ENCODE measurements around the gene CNOT6L.

The CNOT6L gene

DNA sequence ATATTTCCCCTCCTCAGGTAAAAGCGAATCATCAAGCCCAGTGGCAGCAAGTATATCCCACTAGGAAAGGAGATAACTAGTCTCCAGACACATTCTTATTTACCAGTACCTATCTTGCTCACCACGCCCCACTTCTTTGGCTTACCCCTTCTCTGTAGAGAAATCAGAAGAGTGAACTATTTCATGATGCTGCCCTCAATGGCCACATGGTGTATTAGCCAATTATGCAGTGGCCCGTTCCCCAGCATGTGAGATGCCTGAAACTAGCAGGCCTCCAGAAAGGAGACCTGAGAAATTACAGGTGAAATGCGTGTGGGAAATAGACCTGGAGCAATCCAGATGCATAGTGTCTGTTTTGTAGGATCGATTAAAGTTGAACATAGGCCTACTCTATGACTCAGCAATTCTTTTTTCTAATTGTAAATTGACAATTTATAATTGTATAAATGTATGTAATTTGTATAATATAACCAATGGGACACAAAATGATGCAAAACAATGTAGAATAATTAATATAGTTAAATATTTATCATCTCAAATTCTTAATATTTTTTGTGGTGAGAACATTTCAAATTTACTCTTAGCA lies 126.2 kb downstream of the CNOT6L start:
- TF ChIP-seq, protein P1, sequence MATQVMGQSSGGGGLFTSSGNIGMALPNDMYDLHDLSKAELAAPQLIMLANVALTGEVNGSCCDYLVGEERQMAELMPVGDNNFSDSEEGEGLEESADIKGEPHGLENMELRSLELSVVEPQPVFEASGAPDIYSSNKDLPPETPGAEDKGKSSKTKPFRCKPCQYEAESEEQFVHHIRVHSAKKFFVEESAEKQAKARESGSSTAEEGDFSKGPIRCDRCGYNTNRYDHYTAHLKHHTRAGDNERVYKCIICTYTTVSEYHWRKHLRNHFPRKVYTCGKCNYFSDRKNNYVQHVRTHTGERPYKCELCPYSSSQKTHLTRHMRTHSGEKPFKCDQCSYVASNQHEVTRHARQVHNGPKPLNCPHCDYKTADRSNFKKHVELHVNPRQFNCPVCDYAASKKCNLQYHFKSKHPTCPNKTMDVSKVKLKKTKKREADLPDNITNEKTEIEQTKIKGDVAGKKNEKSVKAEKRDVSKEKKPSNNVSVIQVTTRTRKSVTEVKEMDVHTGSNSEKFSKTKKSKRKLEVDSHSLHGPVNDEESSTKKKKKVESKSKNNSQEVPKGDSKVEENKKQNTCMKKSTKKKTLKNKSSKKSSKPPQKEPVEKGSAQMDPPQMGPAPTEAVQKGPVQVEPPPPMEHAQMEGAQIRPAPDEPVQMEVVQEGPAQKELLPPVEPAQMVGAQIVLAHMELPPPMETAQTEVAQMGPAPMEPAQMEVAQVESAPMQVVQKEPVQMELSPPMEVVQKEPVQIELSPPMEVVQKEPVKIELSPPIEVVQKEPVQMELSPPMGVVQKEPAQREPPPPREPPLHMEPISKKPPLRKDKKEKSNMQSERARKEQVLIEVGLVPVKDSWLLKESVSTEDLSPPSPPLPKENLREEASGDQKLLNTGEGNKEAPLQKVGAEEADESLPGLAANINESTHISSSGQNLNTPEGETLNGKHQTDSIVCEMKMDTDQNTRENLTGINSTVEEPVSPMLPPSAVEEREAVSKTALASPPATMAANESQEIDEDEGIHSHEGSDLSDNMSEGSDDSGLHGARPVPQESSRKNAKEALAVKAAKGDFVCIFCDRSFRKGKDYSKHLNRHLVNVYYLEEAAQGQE (IDR thresholded peaks at IDR 0.05; ENCODE audit: low read depth), result no peak
- no peak for TF ChIP-seq EP300 (IDR thresholded peaks at IDR 0.05; ENCODE audit: borderline replicate concordance)
- TF ChIP-seq, protein P2, sequence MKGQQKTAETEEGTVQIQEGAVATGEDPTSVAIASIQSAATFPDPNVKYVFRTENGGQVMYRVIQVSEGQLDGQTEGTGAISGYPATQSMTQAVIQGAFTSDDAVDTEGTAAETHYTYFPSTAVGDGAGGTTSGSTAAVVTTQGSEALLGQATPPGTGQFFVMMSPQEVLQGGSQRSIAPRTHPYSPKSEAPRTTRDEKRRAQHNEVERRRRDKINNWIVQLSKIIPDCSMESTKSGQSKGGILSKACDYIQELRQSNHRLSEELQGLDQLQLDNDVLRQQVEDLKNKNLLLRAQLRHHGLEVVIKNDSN (IDR thresholded peaks at IDR 0.05), result no peak
- no peak for TF ChIP-seq CEBPB (IDR thresholded peaks at IDR 0.05)
- no peak for TF ChIP-seq RAD21 (IDR thresholded peaks at IDR 0.05; ENCODE audit: low read depth)
- TF ChIP-seq, protein P3, sequence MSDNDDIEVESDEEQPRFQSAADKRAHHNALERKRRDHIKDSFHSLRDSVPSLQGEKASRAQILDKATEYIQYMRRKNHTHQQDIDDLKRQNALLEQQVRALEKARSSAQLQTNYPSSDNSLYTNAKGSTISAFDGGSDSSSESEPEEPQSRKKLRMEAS (IDR thresholded peaks at IDR 0.05), result no peak

DNA sequence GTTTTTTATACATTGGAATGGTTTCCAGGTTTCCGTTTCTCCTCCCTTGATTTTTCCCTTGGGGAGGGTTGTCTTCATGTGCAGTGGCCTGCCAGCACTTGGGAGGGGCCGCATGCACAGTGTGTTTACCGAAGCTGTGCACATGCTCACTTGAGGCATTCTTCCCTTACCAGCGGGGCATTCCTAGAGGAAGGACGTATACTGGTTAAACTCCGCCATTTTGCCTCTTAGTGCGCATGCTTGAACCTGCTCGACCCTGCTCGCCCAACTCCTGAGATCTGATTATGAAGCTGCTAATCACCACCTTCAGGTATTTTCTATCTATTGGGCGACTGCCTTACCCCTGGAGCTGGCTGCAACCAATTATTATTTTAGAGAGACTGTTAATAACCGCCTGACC lies 137.4 kb downstream of the CNOT6L start:
- TF ChIP-seq NFIC (IDR thresholded peaks at IDR 0.05) (no peak), CREB1 (IDR thresholded peaks at IDR 0.05; ENCODE audit: low read depth) (no peak), TAF1 (IDR thresholded peaks at IDR 0.05; ENCODE audit: low read depth) (no peak), YY1 (IDR thresholded peaks at IDR 0.05; ENCODE audit: low read depth) (no peak), TCF12 (IDR thresholded peaks at IDR 0.05; ENCODE audit: low read depth) (no peak), RAD21 (IDR thresholded peaks at IDR 0.05; ENCODE audit: low read depth) (no peak), ZBTB7A (IDR thresholded peaks at IDR 0.05; ENCODE audit: low read depth) (no peak), TEAD4 (IDR thresholded peaks at IDR 0.05) (no peak), FOXM1 (IDR thresholded peaks at IDR 0.05; ENCODE audit: borderline replicate concordance, low read depth) (no peak), EGR1 (IDR thresholded peaks at IDR 0.05) (no peak), EP300 (IDR thresholded peaks at IDR 0.05; ENCODE audit: borderline replicate concordance) (no peak)
- TF ChIP-seq, protein P2 (IDR thresholded peaks at IDR 0.05), result no peak
- TF ChIP-seq, protein P1 (IDR thresholded peaks at IDR 0.05; ENCODE audit: low read depth), result no peak
- TF ChIP-seq, protein P3 (IDR thresholded peaks at IDR 0.05), result no peak

DNA sequence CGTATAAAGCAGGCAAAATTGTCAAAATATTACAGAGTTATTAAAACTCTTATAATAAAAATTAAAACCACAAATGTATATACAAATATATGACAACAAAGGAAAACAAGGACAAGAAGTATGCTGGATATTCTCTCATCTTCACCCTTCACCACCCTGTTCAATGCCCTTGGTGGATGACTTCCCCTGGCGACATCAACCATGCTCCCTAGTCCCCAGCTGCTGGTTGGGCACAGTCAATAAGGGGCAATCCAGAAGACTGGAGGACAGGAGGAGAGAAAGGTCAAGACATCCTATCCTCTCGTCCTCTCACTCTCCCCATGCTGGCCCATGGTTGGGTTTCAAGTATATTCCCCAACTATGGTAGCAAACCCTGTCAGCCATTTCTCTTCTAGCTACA lies 142.3 kb downstream of the CNOT6L start:
- TF ChIP-seq EP300 (IDR thresholded peaks at IDR 0.05; ENCODE audit: borderline replicate concordance) (no peak), TEAD4 (IDR thresholded peaks at IDR 0.05) (no peak), CEBPB (IDR thresholded peaks at IDR 0.05) (no peak)
- TF ChIP-seq, protein P2 (IDR thresholded peaks at IDR 0.05), result no peak

DNA sequence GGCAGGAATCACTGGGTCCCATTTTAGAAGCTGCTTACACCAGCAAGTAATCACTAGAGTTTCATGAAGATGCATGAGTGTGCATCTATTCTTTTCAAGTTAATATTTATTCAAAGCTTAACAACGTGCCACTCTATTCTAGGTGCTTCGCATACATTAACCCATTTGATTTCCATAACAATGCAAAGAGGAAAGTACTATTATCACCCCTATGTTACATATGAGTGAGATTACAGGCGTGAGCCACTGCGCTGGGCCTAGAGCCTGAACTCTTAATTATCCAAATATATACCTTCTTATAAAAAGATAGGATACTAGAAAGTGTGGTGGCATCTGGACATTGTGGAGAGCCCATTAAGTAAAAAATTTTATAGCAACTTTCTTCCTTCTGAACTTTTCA lies 148.1 kb downstream of the CNOT6L start:
- TF ChIP-seq TEAD4 (IDR thresholded peaks at IDR 0.05), result no peak
- no peak for TF ChIP-seq CREB1 (IDR thresholded peaks at IDR 0.05; ENCODE audit: low read depth)
- no peak for TF ChIP-seq NFIC (IDR thresholded peaks at IDR 0.05)
- TF ChIP-seq, protein P1 (IDR thresholded peaks at IDR 0.05; ENCODE audit: low read depth), result no peak
- TF ChIP-seq EGR1 (IDR thresholded peaks at IDR 0.05), result no peak
- TF ChIP-seq, protein P3 (IDR thresholded peaks at IDR 0.05), result no peak
- TF ChIP-seq ZBTB7A (IDR thresholded peaks at IDR 0.05; ENCODE audit: low read depth), result no peak
- TF ChIP-seq TAF1 (IDR thresholded peaks at IDR 0.05; ENCODE audit: low read depth), result no peak
- no peak for TF ChIP-seq RAD21 (IDR thresholded peaks at IDR 0.05; ENCODE audit: low read depth)
- no peak for TF ChIP-seq FOXM1 (IDR thresholded peaks at IDR 0.05; ENCODE audit: borderline replicate concordance, low read depth)
- no peak for TF ChIP-seq CEBPB (IDR thresholded peaks at IDR 0.05)
- TF ChIP-seq, protein P2 (IDR thresholded peaks at IDR 0.05), result no peak
- TF ChIP-seq TCF12 (IDR thresholded peaks at IDR 0.05; ENCODE audit: low read depth), result no peak
- no peak for TF ChIP-seq YY1 (IDR thresholded peaks at IDR 0.05; ENCODE audit: low read depth)
- no peak for TF ChIP-seq EP300 (IDR thresholded peaks at IDR 0.05; ENCODE audit: borderline replicate concordance)
